ENCODE results near the gene SUN2.

SUN2 gene

GRCh38 chr22:38735126-38735464 lies 20.7 kb downstream of the SUN2 start:
- no peak for DNase-seq (ENCODE audit: low read depth in 2 of 2)

- no peak for DNase-seq (ENCODE audit: low read depth in 2 of 2)
Observed at GRCh38 chr22:38734421-38735100, 21.2 kb downstream of the SUN2 start.

- DNase-seq (ENCODE audit: low read depth in 2 of 2), result no peak
Observed at GRCh38 chr22:38733724-38734381, 21.9 kb downstream of the SUN2 start.

- peak in 1 of 2 donors; percentile 34 for DNase-seq (ENCODE audit: low read depth in 2 of 2)
Observed at GRCh38 chr22:38733329-38733723, 22.5 kb downstream of the SUN2 start.

GRCh38 chr22:38732251-38732815 lies 23.5 kb downstream of the SUN2 start:
- DNase-seq (ENCODE audit: low read depth in 2 of 2), result no peak

DNA sequence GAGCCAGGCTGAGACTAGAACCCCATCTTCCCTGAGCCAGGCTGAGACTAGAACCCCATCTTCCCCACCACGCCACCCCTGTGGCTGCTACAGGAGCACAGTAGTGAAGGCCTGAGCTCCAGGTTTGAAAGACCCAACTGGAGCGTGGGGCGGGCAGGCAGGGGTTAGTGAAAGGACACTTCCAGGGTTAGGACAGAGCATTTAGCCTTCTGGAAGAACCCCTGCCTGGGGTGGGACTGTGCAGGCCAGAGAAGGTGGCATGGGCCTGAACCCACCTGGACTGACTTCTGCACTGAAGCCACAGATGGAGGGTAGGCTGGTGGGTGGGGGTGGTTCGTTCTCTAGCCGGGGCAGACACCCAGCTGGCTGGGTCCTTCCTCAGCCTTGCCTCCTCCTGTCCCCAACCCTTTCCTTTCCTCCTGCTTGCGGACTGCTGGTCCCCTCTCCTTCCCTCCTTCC lies 24.1 kb downstream of the SUN2 start:
- no peak for DNase-seq (ENCODE audit: low read depth in 2 of 2)

- no peak for DNase-seq (ENCODE audit: low read depth in 2 of 2)
Observed at GRCh38 chr22:38730411-38730871, 25.4 kb downstream of the SUN2 start.

- DNase-seq (ENCODE audit: low read depth in 2 of 2), result no peak
Observed at GRCh38 chr22:38729946-38730345, 25.9 kb downstream of the SUN2 start.

- DNase-seq (ENCODE audit: low read depth in 2 of 2), result no peak
Observed at GRCh38 chr22:38728871-38729796, 26.7 kb downstream of the SUN2 start.

DNA sequence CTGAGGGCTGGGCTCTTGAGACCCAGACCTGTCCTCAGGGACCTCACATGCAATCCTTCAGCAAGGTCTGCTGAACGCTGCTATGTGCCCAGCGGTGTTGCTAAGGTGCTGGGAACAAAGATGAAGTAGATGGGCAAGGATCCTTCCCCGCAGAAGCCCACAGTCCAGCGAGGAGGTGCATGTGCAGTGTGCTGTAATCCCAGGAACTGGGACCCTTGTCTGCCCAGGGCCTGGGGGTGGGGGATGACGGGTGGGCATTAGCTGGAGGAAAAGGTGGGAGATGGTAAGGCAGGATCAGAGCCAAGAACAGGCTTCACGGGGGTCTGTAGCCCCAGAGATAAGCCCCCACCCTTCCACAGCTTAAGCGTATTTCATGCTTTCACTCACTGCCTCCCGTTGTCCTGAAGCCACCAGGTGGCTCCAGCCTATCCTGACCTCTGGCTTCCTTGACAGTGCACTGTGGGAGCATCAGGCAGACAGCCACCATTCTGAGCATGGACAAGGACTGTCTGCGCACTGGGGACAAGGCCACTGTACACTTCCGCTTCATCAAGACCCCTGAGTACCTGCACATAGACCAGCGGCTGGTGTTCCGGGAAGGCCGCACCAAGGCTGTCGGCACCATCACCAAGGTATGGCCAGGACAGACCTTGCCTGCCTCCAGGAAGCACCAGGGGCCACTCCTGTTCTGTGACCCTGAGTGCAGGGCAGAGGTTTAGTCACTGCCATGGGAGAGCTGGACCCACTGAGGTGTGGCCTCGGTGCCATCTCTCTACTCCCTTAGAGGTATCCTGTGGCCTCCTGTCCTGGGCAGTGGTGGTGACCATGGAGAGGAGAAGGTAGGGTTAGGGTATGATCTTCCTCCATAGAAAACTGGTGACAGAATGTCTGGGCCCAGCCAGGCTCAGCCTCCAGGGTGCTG lies 28.0 kb downstream of the SUN2 start:
- no peak for DNase-seq (ENCODE audit: low read depth in 2 of 2)

DNA sequence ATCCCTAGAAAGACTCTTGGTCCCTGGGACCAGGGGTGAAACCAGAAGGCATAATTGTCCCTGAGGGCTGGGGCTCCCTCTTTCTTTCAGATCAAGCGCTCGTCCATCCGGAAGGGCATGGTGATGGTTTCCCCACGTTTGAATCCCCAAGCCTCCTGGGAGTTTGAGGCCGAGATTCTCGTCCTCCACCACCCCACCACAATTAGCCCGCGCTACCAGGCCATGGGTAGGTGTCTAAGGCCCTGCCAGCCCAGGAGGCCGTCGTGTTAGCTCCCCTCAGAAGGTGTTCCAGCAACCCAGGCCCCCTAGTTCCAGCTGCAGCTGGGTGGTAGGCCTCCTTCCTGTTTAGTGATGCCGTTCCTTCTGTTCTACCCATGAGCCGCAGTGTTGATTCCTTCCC lies 28.7 kb downstream of the SUN2 start:
- DNase-seq (ENCODE audit: low read depth in 2 of 2), result no peak

DNA sequence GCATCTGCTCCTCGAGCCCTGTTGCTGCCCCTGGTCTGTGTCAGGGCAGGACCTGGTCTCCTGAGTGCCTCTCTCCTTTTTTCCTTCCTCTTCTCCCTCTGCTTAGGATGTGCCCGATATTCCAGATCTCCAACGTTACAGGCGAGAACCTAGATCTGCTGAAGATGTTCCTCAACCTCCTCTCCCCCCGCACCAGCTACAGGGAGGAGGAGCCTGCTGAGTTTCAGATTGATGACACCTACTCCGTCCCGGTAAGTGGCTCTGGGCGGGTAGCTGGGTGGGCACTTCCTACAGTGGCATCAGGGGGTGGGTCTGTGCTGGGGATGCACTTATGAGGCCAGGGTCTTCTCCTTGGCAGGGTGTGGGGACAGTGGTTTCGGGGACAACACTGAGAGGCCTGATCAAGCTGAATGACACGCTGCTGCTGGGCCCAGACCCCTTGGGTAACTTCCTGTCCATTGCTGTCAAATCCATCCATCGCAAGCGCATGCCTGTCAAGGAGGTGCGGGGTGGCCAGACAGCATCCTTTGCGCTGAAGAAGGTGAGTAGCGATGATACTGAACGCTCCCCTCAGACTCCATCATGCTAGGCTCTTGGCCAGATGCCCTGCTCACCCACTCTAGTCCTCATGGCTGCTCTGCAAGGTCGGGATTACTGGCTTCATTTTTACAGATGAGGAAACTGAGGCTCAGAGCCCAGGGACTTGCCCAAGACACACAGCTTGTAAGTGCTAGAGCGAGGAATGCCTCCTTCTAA lies 29.7 kb downstream of the SUN2 start:
- DNase-seq (ENCODE audit: low read depth in 2 of 2), result no peak

- no peak for DNase-seq (ENCODE audit: low read depth in 2 of 2)
Observed at GRCh38 chr22:38724926-38725571, 30.7 kb downstream of the SUN2 start.

GRCh38 chr22:38724176-38724575 lies 31.6 kb downstream of the SUN2 start:
- no peak for DNase-seq (ENCODE audit: low read depth in 2 of 2)

- no peak for DNase-seq (ENCODE audit: low read depth in 2 of 2)
Observed at GRCh38 chr22:38721551-38721950, 34.2 kb downstream of the SUN2 start.

GRCh38 chr22:38720350-38720749 lies 35.4 kb downstream of the SUN2 start:
- no peak for DNase-seq (ENCODE audit: low read depth in 2 of 2)

GRCh38 chr22:38719196-38719595 lies 36.6 kb downstream of the SUN2 start:
- no peak for DNase-seq (ENCODE audit: low read depth in 2 of 2)

GRCh38 chr22:38718414-38718813 lies 37.4 kb downstream of the SUN2 start:
- no peak for DNase-seq (ENCODE audit: low read depth in 2 of 2)

GRCh38 chr22:38717244-38717643 lies 38.6 kb downstream of the SUN2 start:
- no peak for DNase-seq (ENCODE audit: low read depth in 2 of 2)

DNA sequence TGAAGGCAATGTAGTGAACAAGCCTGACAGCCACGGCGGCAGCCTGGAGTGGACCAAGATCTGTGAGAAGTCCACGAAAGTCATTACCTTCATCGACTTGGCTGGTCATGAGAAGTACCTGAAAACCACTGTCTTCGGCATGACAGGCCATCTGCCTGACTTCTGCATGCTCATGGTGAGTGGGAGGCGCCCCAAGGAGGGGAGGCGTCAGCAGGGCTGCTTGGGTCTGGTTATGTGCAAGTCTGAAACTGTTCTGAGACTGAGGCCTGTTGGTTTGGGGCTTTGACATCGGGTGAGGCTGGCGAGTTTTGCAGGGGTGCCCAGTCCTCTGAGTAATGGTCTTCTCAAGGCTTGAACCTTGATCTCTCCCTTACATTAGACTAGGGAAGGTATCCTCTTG lies 39.0 kb downstream of the SUN2 start:
- no peak for DNase-seq (ENCODE audit: low read depth in 2 of 2)

Data from stimulated activated CD4-positive, alpha-beta T cell treated with anti-CD3 and anti-CD28 coated beads, Interleukin-4, amount 100 ng/mL, for 48 hours (primary cell).